ENCODE data around the gene SLC16A9. TPM values are rescaled to one million over a fixed set of nuclear protein-coding genes. Genes with fewer than 3 reads are reported as not detected.
"Not testable (repeated sequence)": the region's sequence is repeated elsewhere in the genome, so short reads cannot be mapped to it uniquely, and the experiment has no call there.

Gene SLC16A9
- total RNA-seq, 2 donors from 2014 or later = 1.7 to 6.1 TPM

- DNase-seq (ENCODE audit: low spot score) = no peak
- intact Hi-C loops (cut with DNase I) = no loop called here
These were observed 26.4 kb downstream of the SLC16A9 start for GRCh38 chr10:59682986-59683937.

DNA sequence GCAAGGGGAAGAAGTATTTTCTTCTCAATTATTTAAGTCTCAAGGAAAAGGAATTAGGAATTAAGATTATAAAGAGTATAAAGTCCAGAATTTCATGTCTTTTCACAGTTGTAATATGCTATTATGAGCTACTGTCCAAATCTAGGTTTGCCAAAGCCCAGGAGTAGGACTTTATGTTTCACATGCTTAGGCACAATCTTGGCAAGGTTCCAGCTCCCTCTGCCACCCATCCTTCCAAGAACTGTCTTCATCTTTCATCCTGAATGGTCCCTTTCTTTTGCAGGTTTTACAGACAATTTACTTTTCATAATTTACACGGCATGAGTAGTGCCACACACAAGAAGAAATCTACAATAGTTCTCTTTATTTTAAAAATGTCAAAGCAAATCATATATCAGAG is 29.5 kb downstream of the SLC16A9 start:
- intact Hi-C loops (cut with DNase I) = no loop called here

GRCh38 chr10:59678884-59679301 is 30.8 kb downstream of the SLC16A9 start:
- DNase-seq (ENCODE audit: low spot score) = no peak
- intact Hi-C loops (cut with DNase I) = no loop called here

More for the DNA sequence above, 29.5 kb downstream of the SLC16A9 start:
- DNase-seq (ENCODE audit: low spot score) = no peak

DNA sequence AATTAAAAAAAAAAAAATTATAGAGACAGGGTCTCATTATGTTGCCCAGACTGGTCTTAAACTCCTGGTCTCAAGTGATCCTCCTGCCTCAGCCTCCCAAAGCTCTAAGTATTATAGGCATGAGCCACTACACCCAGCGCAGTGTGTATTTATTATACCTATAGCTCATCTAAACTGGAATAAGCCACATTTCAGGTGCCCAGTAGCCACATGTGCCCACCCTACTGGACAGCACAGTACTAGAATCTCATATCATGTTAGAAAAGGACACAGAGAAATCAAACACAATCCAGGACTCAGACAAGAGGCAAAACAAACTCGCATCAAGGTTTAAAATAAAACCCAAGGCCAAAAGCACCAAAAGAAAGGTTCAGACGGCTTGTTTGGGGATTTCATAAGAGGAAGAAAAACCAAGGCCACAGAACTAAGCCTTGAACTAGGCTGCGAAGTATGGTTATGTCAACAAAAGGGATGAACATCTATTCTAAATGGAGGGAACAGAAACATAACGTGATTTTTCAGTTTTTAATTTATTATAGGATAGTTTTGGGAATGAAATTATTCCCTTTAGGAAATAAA is 32.3 kb downstream of the SLC16A9 start:
- DNase-seq (ENCODE audit: low spot score) = no peak
- intact Hi-C loops (cut with DNase I) = no loop called here

DNA sequence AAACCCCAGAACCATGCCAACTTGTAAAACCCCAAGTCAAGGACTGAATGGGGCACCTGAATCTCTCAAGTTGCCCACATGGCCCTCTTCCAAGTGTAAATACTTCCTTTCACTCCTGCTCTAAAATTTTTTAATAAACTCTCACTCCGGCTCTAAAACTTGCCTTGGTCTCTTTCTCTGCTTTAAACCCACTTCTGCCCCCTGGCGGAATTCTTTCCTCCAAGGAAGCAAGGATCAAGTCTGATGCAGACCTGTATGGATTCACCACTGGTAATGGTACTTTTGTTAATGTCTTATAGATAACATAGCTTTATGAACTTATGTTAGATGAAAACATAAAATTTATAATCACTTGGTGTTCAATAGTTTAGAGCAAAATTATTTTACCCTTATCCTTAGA is 33.8 kb downstream of the SLC16A9 start:
- intact Hi-C loops (cut with DNase I) = no loop called here
- DNase-seq (ENCODE audit: low spot score) = no peak

DNA sequence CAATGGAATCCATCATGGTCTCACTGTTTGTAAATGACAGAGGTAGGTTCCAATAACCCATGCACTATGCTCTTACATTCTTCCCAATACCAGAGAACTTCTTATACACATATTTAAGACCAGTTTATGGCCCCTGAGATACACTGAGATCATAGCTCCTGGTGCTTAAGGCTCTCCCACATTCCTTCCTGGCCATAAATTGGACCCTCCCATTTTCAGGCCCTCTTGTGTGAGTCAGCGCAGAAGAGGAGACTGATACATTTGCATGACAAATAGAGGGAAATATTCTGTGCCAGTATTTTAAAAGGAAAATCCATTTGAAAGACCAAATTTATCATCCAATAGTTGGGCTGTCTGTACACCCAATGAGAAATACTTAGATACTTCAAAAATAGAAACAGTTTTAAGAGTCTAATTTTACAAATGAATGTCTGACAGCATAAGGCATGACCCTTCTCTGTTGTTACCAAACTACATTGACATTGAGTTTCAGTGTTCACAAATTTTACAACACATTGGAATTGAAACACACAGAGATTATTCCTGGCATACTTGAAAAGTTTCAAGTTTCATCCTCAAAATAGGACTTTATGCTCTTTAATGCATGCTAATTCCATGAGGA is 35.3 kb downstream of the SLC16A9 start:
- intact Hi-C loops (cut with DNase I) = no loop called here
- DNase-seq (ENCODE audit: low spot score) = no peak

DNA sequence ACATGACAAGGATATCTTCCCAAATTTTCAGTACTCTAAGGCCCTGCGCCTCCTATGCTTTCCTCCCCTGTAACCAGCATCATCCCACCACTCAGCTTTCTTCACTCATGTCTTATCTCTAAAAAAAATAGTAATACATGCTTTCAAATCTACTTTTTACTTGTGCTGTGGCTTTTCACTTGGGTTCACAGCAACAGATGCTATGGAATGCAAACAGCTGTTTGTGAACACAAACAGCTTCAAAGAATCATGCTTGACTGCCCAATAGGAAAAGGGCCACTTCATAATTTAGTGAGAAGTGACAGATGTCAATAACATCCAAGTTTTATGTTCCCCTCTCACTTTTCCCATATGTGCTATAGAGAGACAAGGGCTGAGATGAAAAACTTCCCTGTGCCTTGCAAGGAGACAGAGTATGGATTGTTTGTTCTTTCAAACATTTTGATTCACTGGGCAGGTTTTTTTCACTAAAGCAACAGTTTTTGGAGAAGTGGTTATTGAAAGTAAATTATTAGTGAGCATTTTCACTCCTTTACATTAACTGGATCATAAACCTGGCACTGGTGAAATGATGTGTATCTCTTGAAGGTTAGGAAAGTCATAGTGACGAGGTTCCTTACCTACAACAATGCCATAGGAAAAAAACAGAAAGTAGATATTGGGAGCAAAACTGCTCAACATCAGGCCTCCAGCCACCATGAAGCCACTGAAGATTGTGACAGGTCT is 37.3 kb downstream of the SLC16A9 start:
- intact Hi-C loops (cut with DNase I) = no loop called here
- DNase-seq (ENCODE audit: low spot score) = no peak

- DNase-seq (ENCODE audit: low spot score) = no peak
- intact Hi-C loops (cut with DNase I) = no loop called here
These were observed 39.4 kb downstream of the SLC16A9 start for GRCh38 chr10:59670269-59670668.

- no peak for DNase-seq (ENCODE audit: low spot score)
- intact Hi-C loops (cut with DNase I) = no loop called here
These were observed 41.6 kb downstream of the SLC16A9 start for GRCh38 chr10:59668096-59668495.

DNA sequence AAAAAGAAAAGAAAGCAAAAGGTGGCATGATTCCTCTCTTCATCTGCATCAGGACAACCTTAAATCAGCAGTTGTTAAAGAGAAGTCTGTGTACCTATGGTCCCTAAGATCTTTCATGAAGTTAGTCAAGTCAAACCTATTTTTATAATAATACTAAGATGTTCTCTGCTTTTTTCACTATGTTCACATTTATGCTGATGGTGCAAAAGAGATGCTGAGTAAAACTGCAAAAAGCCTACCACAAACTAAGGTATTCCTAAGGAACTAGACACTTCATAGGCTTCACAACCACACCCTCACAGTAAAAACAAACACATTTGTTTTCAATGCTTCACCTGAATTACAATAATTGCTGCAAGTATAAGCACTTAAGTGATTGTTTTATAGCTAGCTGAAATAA is 43.3 kb downstream of the SLC16A9 start:
- DNase-seq (ENCODE audit: low spot score) = no peak
- intact Hi-C loops (cut with DNase I) = no loop called here

- DNase-seq (ENCODE audit: low spot score); intact Hi-C loops (cut with DNase I): not testable (repeated sequence)
These were observed 46.4 kb downstream of the SLC16A9 start for GRCh38 chr10:59663213-59663612.

DNA sequence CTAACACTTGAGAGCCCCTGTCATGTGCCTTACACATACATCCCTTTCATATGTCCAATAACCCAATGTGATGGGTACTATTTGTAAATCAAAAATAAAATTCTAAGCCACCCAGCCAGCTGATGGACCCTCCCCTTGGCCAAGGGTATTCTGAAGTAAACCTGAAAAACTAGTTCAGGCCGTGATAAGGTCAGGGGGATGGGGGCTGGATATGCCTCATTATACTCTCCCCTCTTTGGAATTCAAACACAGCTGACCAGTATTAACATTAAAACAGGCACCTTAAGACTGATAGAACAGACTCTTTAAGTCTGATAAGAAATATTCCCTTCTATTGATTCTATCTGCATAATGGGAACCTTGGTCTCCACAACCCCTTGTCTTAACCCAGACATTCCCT is 51.9 kb downstream of the SLC16A9 start:
- no peak for DNase-seq (ENCODE audit: low spot score)
- intact Hi-C loops (cut with DNase I) = no loop called here

GRCh38 chr10:59655309-59655708 is 54.3 kb downstream of the SLC16A9 start:
- intact Hi-C loops (cut with DNase I) = no loop called here
- no peak for DNase-seq (ENCODE audit: low spot score)

DNA sequence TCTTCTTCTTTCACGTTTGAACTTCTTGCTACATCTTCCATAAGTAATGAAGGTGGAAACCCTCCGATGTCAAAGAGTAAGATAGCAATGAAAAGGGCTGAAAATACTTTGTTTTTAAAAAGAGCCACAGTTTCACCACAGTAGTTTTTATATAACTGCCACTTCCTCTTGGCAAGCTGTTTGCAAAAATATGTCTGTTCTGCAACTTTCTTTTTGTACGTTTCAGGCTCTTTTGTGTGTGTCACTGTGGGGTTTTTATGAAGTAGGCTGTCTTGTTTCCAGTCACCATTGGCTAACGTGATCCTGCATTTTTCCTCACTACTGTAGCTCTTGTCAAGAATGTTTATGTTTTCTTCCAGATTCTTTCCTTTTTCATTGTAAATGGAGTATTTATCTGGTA is 55.6 kb downstream of the SLC16A9 start:
- no peak for DNase-seq (ENCODE audit: low spot score)
- intact Hi-C loops (cut with DNase I) = no loop called here

GRCh38 chr10:59651902-59652301 is 57.7 kb downstream of the SLC16A9 start:
- no peak for DNase-seq (ENCODE audit: low spot score)
- intact Hi-C loops (cut with DNase I) = no loop called here

- no peak for DNase-seq (ENCODE audit: low spot score)
- intact Hi-C loops (cut with DNase I) = no loop called here
These were observed 59.9 kb downstream of the SLC16A9 start for GRCh38 chr10:59649606-59650346.

- DNase-seq (ENCODE audit: low spot score) = no peak
These were observed 60.9 kb downstream of the SLC16A9 start for GRCh38 chr10:59648711-59649201.

GRCh38 chr10:59644841-59645240 is 64.8 kb downstream of the SLC16A9 start:
- DNase-seq (ENCODE audit: low spot score) = no peak
- intact Hi-C loops (cut with DNase I) = no loop called here

More at GRCh38 chr10:59648711-59649201, 60.9 kb downstream of the SLC16A9 start:
- intact Hi-C loops (cut with DNase I) = no loop called here

DNA sequence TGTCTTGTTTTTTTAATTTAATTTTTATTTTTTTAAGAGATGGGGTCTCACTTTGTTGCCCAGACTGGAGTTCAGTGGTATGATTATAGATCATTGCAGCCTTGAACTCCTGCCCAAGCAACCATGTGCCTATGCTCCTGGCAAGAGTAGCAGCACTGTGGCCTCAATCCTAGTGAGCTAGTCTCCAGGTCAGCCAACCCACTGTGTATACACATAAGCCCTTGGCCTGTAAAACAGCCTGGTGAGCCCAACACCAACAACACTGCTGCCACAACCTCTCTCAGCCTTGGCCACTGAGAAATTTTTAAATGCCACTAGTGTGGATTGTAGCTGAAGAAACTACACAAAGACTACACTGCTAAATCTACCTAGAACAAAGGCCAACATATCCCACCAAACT is 68.0 kb downstream of the SLC16A9 start:
- intact Hi-C loops (cut with DNase I); DNase-seq (ENCODE audit: low spot score): not testable (repeated sequence)
